Ovary (tissue), 9 donors: ENCODE data around the gene NSMCE3. TPM values are rescaled to one million over a fixed set of nuclear protein-coding genes. Genes with fewer than 3 reads are reported as not detected.
A peak's percentile ranks its signal among the peaks of the same experiment; 100 is the strongest.

Experiments
- DNase-seq, 5 donors: peaks; one replicate each; pipeline ENCODE4 v3.0.0-alpha.2; 2019 to 2020
- H3K27ac ChIP-seq, 2 donors: fragments of 200-600 bp; one replicate each; pipeline versions ENCODE4 v1.5.1 to v1.8.0; 2019 to 2022
- H3K27me3 ChIP-seq: fragments of 200-600 bp; one replicate; pipeline ENCODE4 v1.8.0; 2022
- H3K36me3 ChIP-seq: fragments of 200-600 bp; sonication (generic); one replicate; pipeline ENCODE4 v1.5.1; 2019
- H3K4me1 ChIP-seq: one replicate; pipeline ENCODE4 v1.8.1; 2013; ENCODE audit warnings: mild to moderate bottlenecking, moderate library complexity; ENCODE audit not compliant: insufficient read depth
- H3K4me3 ChIP-seq: fragments of 200-600 bp; sonication (generic); one replicate; pipeline ENCODE4 v1.5.1; 2017
- H3K9me3 ChIP-seq, 2 donors: fragments of 200-600 bp in 1 of 2; sonication (generic) in 1 of 2; one replicate each; pipeline versions ENCODE4 v1.5.1 to v1.8.1; 2013 to 2019; ENCODE audit warnings: mild to moderate bottlenecking in 1 of 2, moderate library complexity in 1 of 2
- EP300 ChIP-seq: sonication (generic); formaldehyde crosslinking; IDR thresholded peaks from one replicate; pipeline ENCODE4 v1.6.1; 2017; ENCODE audit warnings: antibody characterized with exemption
- POLR2A ChIP-seq: fragments of 450-650 bp; IDR thresholded peaks from one replicate; pipeline ENCODE4 v1.6.1; 2017; ENCODE audit warnings: antibody characterized with exemption, mild to moderate bottlenecking, moderate library complexity
- whole genome bisulfite sequencing, 3 donors: extraction: QIAGEN DNeasy Blood & Tissue Kit in 1 of 3; methylation state at CpG; one replicate each; pipeline versions ENCODE4 v1.1.5 to v1.1.7; 2013 to 2017; 5-methylcytosine and 5-hydroxymethylcytosine counted together
- intact Hi-C, 4 donors: fragments of 100-400 bp; cut with DNase I; formaldehyde crosslinking; loops; one replicate each; pipeline versions ENCODE4 v1.11.0 to v1.15.1; 2022 to 2023
- polyA plus RNA-seq, 2 donors: library from polyadenylated mRNA; stranded (reverse); fragments of 200-250 nt in 1 of 2; fragments of 350-450 nt in 1 of 2; fragmentation: Illumina TruSeq in 1 of 2; extraction: RNeasy Lipid Tissue Mini Kit (QIAGEN cat#74804) in 1 of 2; gene quantifications; one replicate each; pipeline ENCODE4 v1.2.3, GENCODE V29; 2013 to 2014
- total RNA-seq, 7 donors: library from RNA; depleted of rRNA in 2 of 7; stranded (reverse); fragments of >200 nt in 2 of 7; fragmentation: NEBNext Ultra II Directional in 3 of 7; extraction: Animal tissue kit (Norgen Biotek cat#: 25700) in 3 of 7; gene quantifications; one replicate each; pipeline versions ENCODE4 v1.1.0 to v1.2.4, GENCODE V29; 2016 to 2023
- TF ChIP-seq, protein P1 (sequence below), 3 donors: fragments of 450-650 bp in 2 of 3; fragments of 200-600 bp in 1 of 3; IDR thresholded peaks; one replicate each; pipeline versions ENCODE4 v1.5.1 to v1.8.0; 2016 to 2022; ENCODE audit warnings: antibody characterized with exemption in 3 of 3, mild to moderate bottlenecking in 1 of 3
- donor health status: DM: no; HTN: no; CAD: no; lungs with moderate emphysema.
- donor health status: DM: no; HTN: no; CAD: no.
- donor health status: Bipolar disorder and iron deficiency.
- donor health status: DM: yes; HTN: yes; CAD: no.
- donor health status: DM: no; HTN: no; CAD: no.
- donor health status: DM: yes; HTN: yes; CAD: no.

NSMCE3 gene
- total and polyA plus RNA-seq, 9 donors: 5.5 to 16.9 (median 12.6) TPM

DNA sequence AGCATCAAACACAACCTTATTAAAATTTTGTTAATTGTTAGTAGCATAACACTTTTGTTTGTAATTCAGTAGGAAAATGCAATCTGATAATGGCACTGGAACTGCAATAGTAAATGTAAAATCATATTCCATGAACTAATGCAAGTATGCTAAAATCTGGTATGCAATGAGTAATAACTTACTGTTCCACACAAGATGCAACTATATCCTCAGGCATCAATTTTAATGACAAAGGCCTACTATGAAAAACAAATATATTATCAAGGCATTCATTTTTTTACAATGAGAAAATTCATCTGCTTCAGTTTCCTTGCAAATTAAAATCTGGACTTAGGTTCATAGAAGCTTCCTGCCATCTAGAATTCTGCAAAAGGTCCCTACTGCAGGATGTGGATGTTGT is 1.4 kb upstream of the NSMCE3 start:
- no peaks in the 10 kb centered on the region for H3K4me1 ChIP-seq
- no peak for DNase-seq
- H3K27me3 ChIP-seq: no peaks in the 10 kb centered on the region
- intact Hi-C loops: no loop called here
- H3K27ac ChIP-seq: no peak overlapping the region
- no peaks in the 10 kb centered on the region for H3K36me3 ChIP-seq
- H3K4me3 ChIP-seq: no peak overlapping the region
- TF ChIP-seq POLR2A: no peak
- TF ChIP-seq, protein P1, sequence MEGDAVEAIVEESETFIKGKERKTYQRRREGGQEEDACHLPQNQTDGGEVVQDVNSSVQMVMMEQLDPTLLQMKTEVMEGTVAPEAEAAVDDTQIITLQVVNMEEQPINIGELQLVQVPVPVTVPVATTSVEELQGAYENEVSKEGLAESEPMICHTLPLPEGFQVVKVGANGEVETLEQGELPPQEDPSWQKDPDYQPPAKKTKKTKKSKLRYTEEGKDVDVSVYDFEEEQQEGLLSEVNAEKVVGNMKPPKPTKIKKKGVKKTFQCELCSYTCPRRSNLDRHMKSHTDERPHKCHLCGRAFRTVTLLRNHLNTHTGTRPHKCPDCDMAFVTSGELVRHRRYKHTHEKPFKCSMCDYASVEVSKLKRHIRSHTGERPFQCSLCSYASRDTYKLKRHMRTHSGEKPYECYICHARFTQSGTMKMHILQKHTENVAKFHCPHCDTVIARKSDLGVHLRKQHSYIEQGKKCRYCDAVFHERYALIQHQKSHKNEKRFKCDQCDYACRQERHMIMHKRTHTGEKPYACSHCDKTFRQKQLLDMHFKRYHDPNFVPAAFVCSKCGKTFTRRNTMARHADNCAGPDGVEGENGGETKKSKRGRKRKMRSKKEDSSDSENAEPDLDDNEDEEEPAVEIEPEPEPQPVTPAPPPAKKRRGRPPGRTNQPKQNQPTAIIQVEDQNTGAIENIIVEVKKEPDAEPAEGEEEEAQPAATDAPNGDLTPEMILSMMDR (IDR thresholded peaks at IDR 0.05): no peak
- TF ChIP-seq EP300: no peak
- H3K9me3 ChIP-seq: no peaks in the 10 kb centered on the region

DNA sequence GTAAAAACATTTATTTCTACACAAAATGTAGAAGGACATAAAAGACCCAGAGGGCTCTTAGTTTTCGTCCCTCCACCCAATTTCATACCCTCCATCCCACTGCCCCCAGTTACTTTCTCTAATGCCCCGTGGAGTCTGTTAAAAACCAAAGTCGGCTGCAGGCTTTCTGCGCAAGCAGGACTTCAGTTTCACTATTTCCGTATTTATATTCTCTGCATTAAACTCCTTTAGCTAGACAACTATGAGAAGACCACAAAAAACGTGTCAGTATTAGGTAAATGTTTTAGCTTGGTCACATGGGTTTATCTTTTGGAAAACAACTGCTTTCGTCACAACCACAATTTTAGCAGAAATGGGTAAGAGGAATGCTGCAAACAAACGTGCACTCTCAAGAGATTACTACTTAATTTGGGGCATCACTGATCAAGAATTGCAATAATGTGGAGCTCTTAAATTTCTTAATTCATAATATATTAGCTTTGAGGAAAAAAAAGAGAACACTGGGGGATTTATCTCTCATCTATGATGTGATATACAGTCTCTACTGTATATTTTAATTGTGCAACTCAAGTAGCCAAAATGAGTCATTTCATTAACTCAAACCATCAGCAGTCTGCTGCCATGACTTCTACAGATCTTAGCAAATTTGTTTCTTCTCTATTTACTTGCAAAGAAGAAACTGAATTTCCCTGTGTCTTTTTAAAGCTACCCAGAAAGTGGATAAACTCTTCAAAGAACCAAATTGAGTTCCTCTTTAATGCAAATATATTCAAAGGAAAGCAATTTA is 740 bp upstream of the NSMCE3 start:
- Histone ChIP-seq H3K27ac (peak overlapping the region in 1 of 2 donors; percentile 98), H3K4me1 (no peaks in the 10 kb centered on the region), H3K4me3 (peak overlapping the region; percentile 51), H3K9me3 (no peaks in the 10 kb centered on the region), H3K36me3 (no peaks in the 10 kb centered on the region), H3K27me3 (no peaks in the 10 kb centered on the region)
- intact Hi-C loops: no loop called here
- no peak for TF ChIP-seq EP300
- TF ChIP-seq, protein P1 (IDR thresholded peaks at IDR 0.05): no peak
- TF ChIP-seq POLR2A: no peak
- peak in 2 of 5 donors; percentile 11 to 17 for DNase-seq
- 0 to 1% (median 1%) methylated on average over 8 of the region's 8 CpGs for WGBS, 3 donors

DNA sequence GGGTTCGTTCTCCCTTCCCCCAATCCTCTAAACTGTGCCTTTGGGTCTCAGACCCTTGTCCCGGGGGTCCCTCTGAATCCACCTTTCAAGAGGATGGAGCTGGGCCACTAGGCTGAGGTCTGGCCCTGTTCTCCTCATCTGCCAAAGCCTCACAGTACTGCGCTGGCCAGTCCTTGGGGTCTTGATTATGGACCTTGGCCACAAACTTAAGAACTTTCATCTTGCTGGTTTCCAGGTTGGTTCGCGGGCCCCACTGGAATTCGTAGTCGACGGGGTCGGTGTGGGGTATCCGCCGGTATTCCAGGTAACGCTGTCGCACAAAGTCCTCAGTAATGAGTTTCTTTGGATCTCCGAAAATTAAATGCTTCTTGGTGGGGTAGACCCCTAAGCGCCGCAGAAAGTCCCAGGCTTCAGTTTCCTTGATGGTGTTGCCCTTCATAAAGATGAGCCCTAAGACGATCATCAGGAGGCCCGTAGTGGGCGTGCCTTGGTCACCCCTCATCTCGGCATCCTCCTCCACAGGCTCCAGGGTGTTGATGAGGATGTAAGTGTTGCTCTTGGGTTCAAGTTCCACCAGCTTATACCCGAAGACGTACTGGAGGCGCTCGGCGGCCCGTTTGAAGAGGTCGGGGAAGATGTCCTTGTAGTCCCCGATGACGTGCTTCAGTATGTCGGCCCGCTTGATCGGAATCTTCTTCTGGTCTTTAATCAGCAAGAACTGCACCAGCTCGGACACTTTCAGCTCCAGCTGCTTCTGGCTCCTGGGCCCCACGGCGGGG is 727 bp downstream of the NSMCE3 start:
- no peaks in the 10 kb centered on the region for H3K9me3 ChIP-seq
- 4 to 5% (median 4%) methylated on average over 32 to 35 of the region's 35 CpGs for WGBS, 3 donors
- peak overlapping the region; percentile 51 for H3K4me3 ChIP-seq
- DNase-seq: peak in 4 of 5 donors; percentile 35 to 65 (median 51)
- peak overlapping the region; percentile 84 to 98 for H3K27ac ChIP-seq
- no peaks in the 10 kb centered on the region for H3K4me1 ChIP-seq
- intact Hi-C loops: no loop called here
- TF ChIP-seq EP300 (no peak), POLR2A (no peak)
- TF ChIP-seq, protein P1 (IDR thresholded peaks at IDR 0.05): no peak
- no peaks in the 10 kb centered on the region for H3K36me3 ChIP-seq
- H3K27me3 ChIP-seq: no peaks in the 10 kb centered on the region

DNA sequence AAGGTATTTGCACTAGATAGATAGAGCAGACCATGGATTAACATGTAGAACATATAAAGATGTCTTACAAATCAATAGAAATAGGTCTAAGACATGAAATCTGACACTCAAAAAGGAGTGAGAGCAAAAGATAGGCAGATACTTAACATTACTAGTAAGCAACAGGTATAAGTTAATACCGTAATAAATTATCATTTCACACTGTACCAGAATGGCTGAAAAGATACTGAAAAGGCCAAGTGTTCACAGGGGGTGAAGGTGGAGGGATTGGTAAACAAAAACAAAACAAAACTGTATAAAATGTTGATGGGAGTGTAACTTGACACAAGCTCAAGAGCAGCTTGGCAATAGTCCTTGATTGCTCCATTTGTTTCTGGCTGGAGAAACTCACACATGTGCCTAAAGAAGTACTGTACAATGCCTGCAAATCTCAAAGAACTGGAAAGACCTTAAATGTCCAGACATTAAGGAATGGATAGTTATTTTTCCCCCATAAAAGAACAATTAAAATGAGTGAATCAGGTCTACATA is 3.5 kb downstream of the NSMCE3 start:
- no peaks in the 10 kb centered on the region for H3K9me3 ChIP-seq
- no peak for DNase-seq
- H3K27me3 ChIP-seq: no peaks in the 10 kb centered on the region
- no peak for TF ChIP-seq POLR2A
- TF ChIP-seq, protein P1 (IDR thresholded peaks at IDR 0.05): no peak
- TF ChIP-seq EP300: no peak
- H3K27ac ChIP-seq: no peak overlapping the region
- no peaks in the 10 kb centered on the region for H3K36me3 ChIP-seq
- no peak overlapping the region for H3K4me3 ChIP-seq
- WGBS, 3 donors: 79 to 93% (median 88%) methylated on average over 1 of the region's 1 CpG
- H3K4me1 ChIP-seq: no peaks in the 10 kb centered on the region
- intact Hi-C loops: no loop called here
